Upper lobe of left lung (tissue), 4 donors: ENCODE results near the gene SH3BP5.

Experiments used
- CTCF ChIP-seq, 6 experiments: fragments of 450-650 bp in 4 of 6; fragments of 200-600 bp in 2 of 6; sonication (generic) in 2 of 6; IDR thresholded peaks; one replicate each; pipeline ENCODE4 v1.5.1; 2016 to 2019; ENCODE audit warnings: antibody characterized with exemption in 6 of 6
- EP300 ChIP-seq, 4 donors: sonication (generic); formaldehyde crosslinking; IDR thresholded peaks; one replicate each; pipeline ENCODE4 v1.5.1; 2017; ENCODE audit warnings: antibody characterized with exemption in 4 of 4, control low read depth in 2 of 4
- POLR2A ChIP-seq, 4 donors: fragments of 450-650 bp; IDR thresholded peaks; one replicate each; pipeline ENCODE4 v1.5.1; 2016 to 2017; ENCODE audit warnings: antibody characterized with exemption in 4 of 4, mild to moderate bottlenecking in 2 of 4
- POLR2AphosphoS5 ChIP-seq, 2 donors: sonication (generic); formaldehyde crosslinking; IDR thresholded peaks; one replicate each; pipeline ENCODE4 v1.5.1; 2017; ENCODE audit warnings: antibody characterized with exemption in 2 of 2

GRCh38 chr3:15258720-15259119 lies 73.7 kb downstream of the SH3BP5 start:
- TF ChIP-seq CTCF (IDR thresholded peaks at IDR 0.05) (no peak), EP300 (IDR thresholded peaks at IDR 0.05) (no peak), POLR2A (IDR thresholded peaks at IDR 0.05) (no peak), POLR2AphosphoS5 (IDR thresholded peaks at IDR 0.05) (no peak)
